Measurements from ENCODE around the gene SCN5A. TPM values are rescaled to one million over a fixed set of nuclear protein-coding genes. Genes with fewer than 3 reads are reported as not detected.

Gene SCN5A
- total RNA-seq, 1 experiment from 2014 or later: 11.5 TPM

DNA sequence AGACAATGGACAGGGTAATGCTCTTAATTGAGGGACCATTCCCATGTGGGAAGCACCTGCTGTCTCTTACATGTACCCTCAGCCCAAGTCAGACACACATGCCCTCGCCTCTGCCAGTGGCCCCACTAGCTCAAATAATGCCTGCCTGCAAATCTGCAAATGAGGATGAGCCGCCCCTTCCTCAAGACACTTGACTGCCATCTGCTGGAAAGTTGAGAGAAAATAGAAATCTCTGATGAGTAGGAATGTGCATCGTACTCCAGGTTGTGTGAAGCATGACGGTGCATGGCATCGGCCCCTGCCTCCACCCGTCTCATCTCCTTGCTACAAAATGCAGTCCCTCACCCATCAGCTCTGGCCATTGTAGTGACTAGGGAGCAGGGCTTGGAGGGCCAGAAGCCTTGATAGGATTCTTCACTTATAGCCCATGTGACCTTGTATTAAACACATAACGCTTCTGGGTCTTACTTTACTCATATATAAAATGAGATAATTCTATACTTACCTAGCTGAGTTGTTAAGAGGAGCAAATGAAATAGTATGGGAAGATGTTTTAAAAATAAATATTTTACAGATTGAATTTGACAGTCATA is 6.3 kb upstream of the SCN5A start:
- CTCF ChIA-PET: interaction anchor here (0.6 to 3.4 kb wide), 13 partner anchors 9 to 345 kb away, joined by 3 to 53 read pairs (median 4); partner anchors contain the start of gene EXOG
- no TSS peak for BruUV-seq (replicated peaks)
- ATAC-seq: peak; percentile 79

More for the DNA sequence above, 6.3 kb upstream of the SCN5A start:
- peak overlapping the region; percentile 21; the same call in 1 of the 2 replicates for H3K4me2 ChIP-seq (ENCODE audit: low read length)
- ChIA-PET RAD21 (ENCODE audit: low non-redundant PET in 1 of 2, low total read pairs in 2 of 2, uncharacterized antibody in 2 of 2, unreplicated experiment in 2 of 2) (interaction anchor here (0.7 to 1.1 kb wide), 4 partner anchors 9 to 134 kb away, joined by 3 to 6 read pairs (median 3); no protein-coding TSS in a partner anchor), POLR2A (no interaction called here)
- no peak overlapping the region for H3K27ac ChIP-seq (ENCODE audit: low read depth, low read length)
- no peaks in the 10 kb centered on the region for H3K27me3 ChIP-seq (ENCODE audit: insufficient read depth, low read length)
- H2AFZ ChIP-seq (ENCODE audit: low read depth, low read length, poor library complexity, severe bottlenecking): peak overlapping the region; percentile 55
- H3K4me3 ChIP-seq (replicated peaks in 1 of 2; ENCODE audit: low read depth in 1 of 2, low read length in 2 of 2): no peak overlapping the region
- intact Hi-C loops (cut with micrococcal nuclease): loop anchor here (1.0 to 10.0 kb wide), 3 partner anchors 135 to 801 kb away; partner anchors contain the start of gene EXOG
- no peaks in the 10 kb centered on the region for H3K9me2 ChIP-seq (ENCODE audit: insufficient read depth)
- no peaks in the 10 kb centered on the region for H3K9me3 ChIP-seq (ENCODE audit: control insufficient read depth in 1 of 2, insufficient read depth in 1 of 2, low read depth in 1 of 2, low read length in 2 of 2)
- TF ChIP-seq RAD21 (IDR thresholded peaks at IDR 0.05; ENCODE audit: low read depth) (peak; percentile 75), POLR2AphosphoS5 (IDR thresholded peaks at IDR 0.05; ENCODE audit: low read depth, low read length) (no peak), SIN3A (IDR thresholded peaks at IDR 0.05; ENCODE audit: low read depth) (no peak)
- TF ChIP-seq, protein P1, sequence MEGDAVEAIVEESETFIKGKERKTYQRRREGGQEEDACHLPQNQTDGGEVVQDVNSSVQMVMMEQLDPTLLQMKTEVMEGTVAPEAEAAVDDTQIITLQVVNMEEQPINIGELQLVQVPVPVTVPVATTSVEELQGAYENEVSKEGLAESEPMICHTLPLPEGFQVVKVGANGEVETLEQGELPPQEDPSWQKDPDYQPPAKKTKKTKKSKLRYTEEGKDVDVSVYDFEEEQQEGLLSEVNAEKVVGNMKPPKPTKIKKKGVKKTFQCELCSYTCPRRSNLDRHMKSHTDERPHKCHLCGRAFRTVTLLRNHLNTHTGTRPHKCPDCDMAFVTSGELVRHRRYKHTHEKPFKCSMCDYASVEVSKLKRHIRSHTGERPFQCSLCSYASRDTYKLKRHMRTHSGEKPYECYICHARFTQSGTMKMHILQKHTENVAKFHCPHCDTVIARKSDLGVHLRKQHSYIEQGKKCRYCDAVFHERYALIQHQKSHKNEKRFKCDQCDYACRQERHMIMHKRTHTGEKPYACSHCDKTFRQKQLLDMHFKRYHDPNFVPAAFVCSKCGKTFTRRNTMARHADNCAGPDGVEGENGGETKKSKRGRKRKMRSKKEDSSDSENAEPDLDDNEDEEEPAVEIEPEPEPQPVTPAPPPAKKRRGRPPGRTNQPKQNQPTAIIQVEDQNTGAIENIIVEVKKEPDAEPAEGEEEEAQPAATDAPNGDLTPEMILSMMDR (IDR thresholded peaks at IDR 0.05 in 2 of 3, conservative IDR thresholded peaks at IDR 0.05 in 1 of 3; ENCODE audit: borderline replicate concordance in 1 of 3, insufficient read depth in 1 of 3, low read depth in 2 of 3, low read length in 2 of 3): peak; percentile 60 to 68 (median 63); a peak in 5 of 6 replicates
- peaks cover 0 to 10% of the 10 kb centered on the region in 2 experiments; a peak in 1 of 4 replicates for H3K4me1 ChIP-seq (ENCODE audit: control insufficient read depth in 1 of 2, insufficient read depth in 2 of 2, low read length in 2 of 2)
- no peaks in the 10 kb centered on the region for H4K20me1 ChIP-seq (ENCODE audit: insufficient read depth)
- no peak overlapping the region for H3K9ac ChIP-seq (ENCODE audit: low read length)
- no peaks in the 10 kb centered on the region for H3K79me2 ChIP-seq (ENCODE audit: insufficient read depth, low read length)
- H3K36me3 ChIP-seq (ENCODE audit: control insufficient read depth in 1 of 2, insufficient read depth in 2 of 2, low read length in 2 of 2): no peaks in the 10 kb centered on the region
- DNase-seq (ENCODE audit: low read depth, low spot score): peak; percentile 50
